Natural killer cell (primary cell): ENCODE data around the gene RPUSD4. TPM values are rescaled to one million over a fixed set of nuclear protein-coding genes. Genes with fewer than 3 reads are reported as not detected.
"Not testable (repeated sequence)": the region's sequence is repeated elsewhere in the genome, so short reads cannot be mapped to it uniquely, and the experiment has no call there.

Experiments
- ATAC-seq, 3 donors: fragments of 150-1000 bp in 2 of 3; fragments of 200-7000 bp in 1 of 3; cut with Tn5 transposase; 1 replicate in 1 of 3; 2 replicates in 2 of 3; pipeline ENCODE4 v1.10.0; 2021; ENCODE audit warnings: mild to moderate bottlenecking in 2 of 3, moderate library complexity in 2 of 3
- DNase-seq, 2 donors: peaks; one replicate each; pipeline versions ENCODE4 v3.0.0 to v3.0.0-alpha.2; 2013 to 2021; ENCODE audit warnings: mixed read lengths in 1 of 2
- H3K27ac ChIP-seq: one replicate; pipeline ENCODE4 v1.5.1; 2013; ENCODE audit warnings: mild to moderate bottlenecking, low read length
- H3K27me3 ChIP-seq: one replicate; pipeline ENCODE4 v1.6.1; 2013; ENCODE audit warnings: low read length; ENCODE audit not compliant: control insufficient read depth, insufficient read depth
- H3K36me3 ChIP-seq: one replicate; pipeline ENCODE4 v1.6.1; 2013; ENCODE audit warnings: low read length; ENCODE audit not compliant: control insufficient read depth, insufficient read depth
- H3K4me1 ChIP-seq: one replicate; pipeline ENCODE4 v1.6.1; 2013; ENCODE audit warnings: low read length; ENCODE audit not compliant: control insufficient read depth, insufficient read depth
- H3K4me3 ChIP-seq: one replicate; pipeline ENCODE4 v1.5.1; 2013; ENCODE audit warnings: low read length
- H3K9me3 ChIP-seq: one replicate; pipeline ENCODE4 v1.6.1; 2013; ENCODE audit warnings: low read length; ENCODE audit not compliant: control insufficient read depth, insufficient read depth
- H3K27ac Mint-ChIP-seq, 2 donors: one replicate each; pipeline ENCODE4 v1.8.0; 2022; ENCODE audit warnings: mild to moderate bottlenecking in 2 of 2, mixed read lengths in 2 of 2, moderate library complexity in 1 of 2
- H3K27me3 Mint-ChIP-seq, 2 donors: one replicate each; pipeline ENCODE4 v1.8.0; 2022; ENCODE audit warnings: low read depth in 2 of 2, mixed read lengths in 2 of 2
- H3K36me3 Mint-ChIP-seq: one replicate; pipeline ENCODE4 v1.8.0; 2022; ENCODE audit warnings: mixed read lengths
- H3K4me1 Mint-ChIP-seq, 2 donors: one replicate each; pipeline ENCODE4 v1.8.0; 2022; ENCODE audit warnings: mixed read lengths in 2 of 2
- H3K4me3 Mint-ChIP-seq: one replicate; pipeline ENCODE4 v1.8.0; 2022; ENCODE audit warnings: mild to moderate bottlenecking, moderate library complexity, mixed read lengths
- H3K9me3 Mint-ChIP-seq, 2 donors: one replicate each; pipeline ENCODE4 v1.8.0; 2022; ENCODE audit warnings: mixed read lengths in 2 of 2
- CTCF ChIP-seq: fragments of 200-600 bp; IDR thresholded peaks from one replicate; pipeline ENCODE4 v1.8.0; 2022; ENCODE audit warnings: antibody characterized with exemption
- WGBS: methylation state at CpG from one replicate; pipeline ENCODE4 v1.1.7; 2013; ENCODE audit warnings: missing lambda C conversion rate; ENCODE audit not compliant: insufficient coverage; 5-methylcytosine and 5-hydroxymethylcytosine counted together
- intact Hi-C: fragments of 100-400 bp; cut with micrococcal nuclease; formaldehyde crosslinking; loops from one replicate; pipeline ENCODE4 v1.14.2; 2022
- total RNA-seq, 4 donors: library from RNA; stranded (reverse); fragments of 120-200 nt in 1 of 4; gene quantifications; one replicate each; pipeline versions ENCODE4 v1.2.3 to v1.2.4, GENCODE V29; 2013 to 2022

The RPUSD4 gene
- total RNA-seq, 3 donors from 2014 or later (not counting 1 experiment from before 2014, with no cell fraction given), result 27.1 to 41.7 (median 38.9) TPM

- Mint-ChIP-seq H3K4me1 (no peaks in the 10 kb centered on the region), H3K9me3 (no peaks in the 10 kb centered on the region), H3K36me3 (no peaks in the 10 kb centered on the region), H3K27ac (peak overlapping the region in 1 of 2 donors; percentile 42), H3K4me3 (no peak overlapping the region), H3K27me3 (no peaks in the 10 kb centered on the region)
- DNase-seq (no peak), ATAC-seq (no peak)
- peaks cover 15% of the 10 kb centered on the region for H3K36me3 ChIP-seq
- no peaks in the 10 kb centered on the region for H3K4me1 ChIP-seq
- no peaks in the 10 kb centered on the region for H3K27me3 ChIP-seq
- no peak overlapping the region for H3K27ac ChIP-seq
- no peaks in the 10 kb centered on the region for H3K9me3 ChIP-seq
- TF ChIP-seq CTCF, result no peak
- 95% methylated on average over 3 of the region's 4 CpGs for WGBS
- intact Hi-C loops, result no loop called here
- H3K4me3 ChIP-seq, result no peak overlapping the region
Measured at GRCh38 chr11:126256216-126256615, 44.8 kb upstream of the RPUSD4 start.

GRCh38 chr11:126255507-126255906, 44.1 kb upstream of the RPUSD4 start:
- not testable (repeated sequence) for H3K9me3 Mint-ChIP-seq, DNase-seq
- 95% methylated on average over 3 of the region's 5 CpGs for WGBS

GRCh38 chr11:126254819-126255218, 43.4 kb upstream of the RPUSD4 start:
- DNase-seq (no peak), ATAC-seq (no peak)
- H3K36me3 Mint-ChIP-seq, result no peaks in the 10 kb centered on the region
- Histone ChIP-seq H3K27ac (no peak overlapping the region), H3K27me3 (no peaks in the 10 kb centered on the region), H3K4me3 (no peak overlapping the region), H3K9me3 (no peaks in the 10 kb centered on the region), H3K4me1 (no peaks in the 10 kb centered on the region), H3K36me3 (peaks cover 16% of the 10 kb centered on the region)
- no peaks in the 10 kb centered on the region for H3K4me1 Mint-ChIP-seq
- TF ChIP-seq CTCF, result no peak
- no peak overlapping the region for H3K4me3 Mint-ChIP-seq
- H3K27me3 Mint-ChIP-seq, result no peaks in the 10 kb centered on the region
- no peak overlapping the region for H3K27ac Mint-ChIP-seq
- 100% methylated on average over 1 of the region's 1 CpG for WGBS
- intact Hi-C loops, result no loop called here
- H3K9me3 Mint-ChIP-seq, result no peaks in the 10 kb centered on the region

More at GRCh38 chr11:126255507-126255906, 44.1 kb upstream of the RPUSD4 start:
- H3K27ac ChIP-seq, H3K27ac Mint-ChIP-seq, H3K27me3 Mint-ChIP-seq, H3K4me3 Mint-ChIP-seq, ATAC-seq, H3K4me1 ChIP-seq, H3K27me3 ChIP-seq, H3K36me3 Mint-ChIP-seq, intact Hi-C loops, H3K9me3 ChIP-seq, H3K4me1 Mint-ChIP-seq, H3K4me3 ChIP-seq: not testable (repeated sequence)
- H3K36me3 ChIP-seq, result peaks cover 16% of the 10 kb centered on the region

GRCh38 chr11:126253265-126253664, 41.8 kb upstream of the RPUSD4 start:
- intact Hi-C loops, result no loop called here
- no peaks in the 10 kb centered on the region for H3K9me3 Mint-ChIP-seq
- no peaks in the 10 kb centered on the region for H3K27me3 Mint-ChIP-seq
- no peak overlapping the region for H3K4me3 Mint-ChIP-seq
- no peaks in the 10 kb centered on the region for H3K9me3 ChIP-seq
- H3K27ac Mint-ChIP-seq, result no peak overlapping the region
- no peaks in the 10 kb centered on the region for H3K27me3 ChIP-seq
- H3K4me3 ChIP-seq, result no peak overlapping the region
- H3K4me1 ChIP-seq, result no peaks in the 10 kb centered on the region
- TF ChIP-seq CTCF, result no peak
- DNase-seq (no peak), ATAC-seq (no peak)
- 93% methylated on average over 3 of the region's 4 CpGs for WGBS
- no peaks in the 10 kb centered on the region for H3K4me1 Mint-ChIP-seq
- H3K36me3 Mint-ChIP-seq, result no peaks in the 10 kb centered on the region
- H3K36me3 ChIP-seq, result peaks cover 16% of the 10 kb centered on the region
- H3K27ac ChIP-seq, result no peak overlapping the region
